Coronary artery (tissue), 2 donors: ENCODE results near the gene KRT74.

Experiments used
- DNase-seq: peaks from one replicate; pipeline ENCODE4 v3.0.0-alpha.2; 2017; ENCODE audit warnings: low spot score
- H3K27ac ChIP-seq, 2 donors: fragments of 200-600 bp; sonication (generic); one replicate each; pipeline ENCODE4 v1.5.1; 2016 to 2019
- H3K4me3 ChIP-seq: fragments of 200-600 bp; sonication (generic); 2 replicates; pipeline ENCODE4 v1.5.1; 2016; ENCODE audit warnings: mild to moderate bottlenecking, moderate library complexity
- CTCF ChIP-seq: fragments of 200-600 bp; sonication (generic); IDR thresholded peaks from one replicate; pipeline ENCODE4 v1.5.1; 2019; ENCODE audit warnings: antibody characterized with exemption

KRT74 gene

DNA sequence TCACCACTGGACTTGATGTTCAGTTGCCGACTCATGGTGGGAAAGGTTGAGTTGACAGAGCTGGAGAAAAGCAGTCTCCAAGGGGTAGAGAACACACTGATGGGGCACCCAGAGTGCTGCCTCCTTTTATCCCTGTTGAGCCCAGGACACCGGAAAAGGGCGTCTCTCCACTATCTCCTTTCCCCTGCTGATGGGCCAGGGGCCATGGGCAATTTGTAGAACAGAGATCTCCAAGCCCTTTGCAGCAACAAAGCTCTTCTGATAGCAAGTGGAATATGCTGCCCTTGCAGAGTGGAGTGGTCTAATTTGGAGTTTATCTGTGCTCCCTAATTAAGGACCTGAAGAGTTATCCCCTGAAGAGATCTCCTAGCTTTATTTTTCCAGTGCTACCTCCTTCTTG, at the start of gene KRT74:
KRT74 (minus strand) TSS at position 101 of the 400 bp plus-strand sequence; CDS start at position 35, 66 bp downstream.
- TF ChIP-seq CTCF = no peak
- no peak for DNase-seq
- Histone ChIP-seq H3K27ac (no peak within 1 kb of the TSS), H3K4me3 (no peak within 1 kb of the TSS)

DNA sequence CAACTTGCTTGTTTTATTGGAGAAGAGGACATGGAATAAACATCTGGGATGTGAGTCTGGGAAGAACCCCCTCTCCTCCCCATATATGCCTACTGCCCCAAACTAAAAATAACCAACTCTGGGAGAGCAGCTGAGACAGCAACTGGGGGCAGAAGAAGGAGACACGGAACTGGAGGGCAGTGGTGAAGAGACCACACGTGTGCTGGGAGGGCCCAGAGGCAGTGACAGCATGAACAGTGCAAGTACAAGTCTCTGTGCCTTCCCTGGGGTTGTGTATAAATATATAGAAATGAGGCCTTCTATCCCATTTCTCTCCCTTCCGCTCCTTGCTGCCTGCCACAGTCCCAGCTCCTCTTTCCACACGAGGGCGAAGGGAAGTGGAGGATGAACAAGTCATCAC, 48.7 kb upstream of the KRT74 start:
- H3K4me3 ChIP-seq = no peak overlapping the region
- DNase-seq = no peak
- H3K27ac ChIP-seq = no peak overlapping the region
- no peak for TF ChIP-seq CTCF

GRCh38 chr12:52618866-52619265, 45.2 kb upstream of the KRT74 start:
- Histone ChIP-seq H3K4me3 (no peak overlapping the region), H3K27ac (no peak overlapping the region)
- no peak for DNase-seq
- no peak for TF ChIP-seq CTCF

GRCh38 chr12:52618216-52618615, 44.6 kb upstream of the KRT74 start, which contains the start of gene KRT73:
KRT73 (minus strand) TSS chr12:52618559; CDS start chr12:52618524, 35 bp downstream.
- H3K27ac ChIP-seq = no peak within 1 kb of the TSS
- DNase-seq = no peak
- no peak for TF ChIP-seq CTCF
- no peak within 1 kb of the TSS for H3K4me3 ChIP-seq

GRCh38 chr12:52617403-52617785, 43.8 kb upstream of the KRT74 start:
- Histone ChIP-seq H3K4me3 (no peak overlapping the region), H3K27ac (no peak overlapping the region)
- TF ChIP-seq CTCF = no peak
- no peak for DNase-seq

GRCh38 chr12:52616680-52617402, 43.2 kb upstream of the KRT74 start:
- DNase-seq = no peak
- H3K4me3 ChIP-seq = no peak overlapping the region
- no peak for TF ChIP-seq CTCF
- H3K27ac ChIP-seq = no peak overlapping the region

DNA sequence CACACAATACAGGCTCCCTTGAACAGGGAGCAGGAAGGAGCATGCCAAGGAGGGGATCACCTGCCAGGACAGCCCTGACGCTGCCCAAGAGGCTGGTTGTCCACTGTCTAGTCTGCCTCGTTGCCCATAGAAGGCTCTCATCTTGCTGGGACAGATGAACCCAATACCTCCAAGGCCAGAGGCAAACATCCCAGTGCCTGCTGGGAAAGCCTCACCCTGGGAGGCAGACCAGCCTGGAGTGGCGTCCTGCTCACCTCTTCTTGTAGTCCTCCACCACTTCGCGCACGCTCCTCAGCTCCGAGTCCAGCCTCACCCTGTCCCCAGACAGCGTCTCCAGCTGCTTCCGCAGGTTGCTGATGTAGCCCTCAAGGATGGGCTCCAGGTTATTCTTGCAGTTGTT, 42.3 kb upstream of the KRT74 start:
- Histone ChIP-seq H3K27ac (no peak overlapping the region), H3K4me3 (no peak overlapping the region)
- TF ChIP-seq CTCF = no peak
- DNase-seq = no peak
